Cerebellar nuclear complex (tissue), 1 donor: Measurements from ENCODE around the gene PTPRM.

Experiments
- DNase-seq, 2 experiments: peaks; one replicate each; lab custom pipeline; 2025; lab: John Stamatoyannopoulos, UW

The PTPRM gene

DNA sequence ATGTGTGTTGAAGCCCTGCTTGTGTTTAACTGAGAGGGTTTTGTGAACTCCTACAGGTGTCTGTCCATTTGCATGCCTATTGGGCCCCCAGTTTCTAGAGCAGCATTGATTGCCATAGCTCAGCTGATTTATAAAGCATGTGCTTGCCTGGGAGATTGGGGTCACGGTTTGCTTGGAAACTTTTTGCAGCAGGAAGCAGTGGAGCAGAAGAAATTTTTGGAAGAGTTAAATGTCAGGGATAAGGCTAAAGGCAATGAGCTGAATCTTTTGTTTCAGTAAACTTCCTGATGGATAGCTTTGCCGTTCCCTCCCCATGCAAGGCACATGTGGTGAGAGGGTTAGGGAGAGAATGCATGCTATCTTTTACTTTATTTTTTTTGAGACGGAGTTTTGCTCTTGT, 102.2 kb downstream of the PTPRM start:
- no peak for DNase-seq

DNA sequence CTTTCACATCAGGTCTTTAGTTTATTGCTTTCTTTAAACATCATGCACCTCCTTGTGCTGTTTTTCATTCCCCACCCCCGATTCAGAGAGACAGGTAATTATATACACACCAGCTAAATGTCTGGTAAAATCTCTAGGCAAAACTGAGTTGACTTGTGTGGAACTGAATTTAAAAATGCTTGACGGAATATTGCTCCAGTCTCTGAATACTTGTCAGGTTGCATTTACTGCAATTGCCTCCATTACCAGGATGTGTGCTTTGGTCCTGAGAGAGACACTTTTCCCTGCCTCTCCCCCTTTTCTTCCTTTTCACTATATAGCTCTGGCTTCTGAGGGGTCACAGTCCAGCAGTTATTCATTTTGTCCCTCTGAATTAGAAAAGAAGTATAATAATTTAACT, 104.0 kb downstream of the PTPRM start:
- no peak for DNase-seq

- DNase-seq = no peak
Measured at GRCh38 chr18:7676253-7676873, 109.2 kb downstream of the PTPRM start.

- DNase-seq = no peak
Measured at GRCh38 chr18:7677001-7677400, 109.9 kb downstream of the PTPRM start.

GRCh38 chr18:7677424-7677823, 110.3 kb downstream of the PTPRM start:
- DNase-seq = no peak

DNA sequence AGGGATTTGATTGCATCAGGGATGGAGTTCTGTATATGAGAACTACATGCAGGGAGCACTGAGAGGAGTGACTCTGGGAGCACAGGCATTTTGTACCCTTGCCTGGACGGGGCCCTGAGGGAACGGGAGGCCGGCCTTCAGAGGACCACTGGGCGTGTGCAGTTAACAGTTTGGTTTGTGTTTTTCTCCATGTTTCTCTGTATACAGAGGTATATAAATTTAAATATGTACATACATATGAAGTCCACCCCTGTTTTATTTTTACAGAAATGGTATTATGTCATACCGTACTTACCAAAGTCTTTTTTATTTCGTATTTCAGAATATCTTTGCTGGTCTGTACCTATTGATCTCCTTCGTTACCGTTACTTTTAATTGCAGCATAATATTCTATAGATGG, 111.3 kb downstream of the PTPRM start:
- no peak for DNase-seq

DNA sequence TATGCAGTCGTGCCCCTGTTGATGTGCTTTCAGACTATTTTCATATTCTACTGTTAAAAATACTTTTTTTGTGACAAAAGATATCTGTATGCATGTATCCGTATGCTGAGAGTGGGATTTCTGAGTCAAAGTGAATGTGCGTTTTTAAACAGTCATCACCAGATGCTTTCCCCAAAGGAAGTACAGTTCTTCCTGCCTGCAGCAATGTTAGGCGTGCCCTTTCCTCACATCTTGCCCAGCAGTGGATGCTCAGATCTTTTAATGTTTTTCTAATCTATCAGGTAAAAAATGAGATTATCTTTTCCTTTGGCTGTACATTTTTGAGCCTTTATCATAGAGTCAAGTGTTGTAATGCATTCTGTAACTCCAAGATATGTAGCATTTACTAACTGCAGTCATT, 111.7 kb downstream of the PTPRM start:
- DNase-seq = no peak

GRCh38 chr18:7681298-7681697, 114.2 kb downstream of the PTPRM start:
- DNase-seq = no peak

- no peak for DNase-seq
Measured at GRCh38 chr18:7682321-7682720, 115.2 kb downstream of the PTPRM start.

DNA sequence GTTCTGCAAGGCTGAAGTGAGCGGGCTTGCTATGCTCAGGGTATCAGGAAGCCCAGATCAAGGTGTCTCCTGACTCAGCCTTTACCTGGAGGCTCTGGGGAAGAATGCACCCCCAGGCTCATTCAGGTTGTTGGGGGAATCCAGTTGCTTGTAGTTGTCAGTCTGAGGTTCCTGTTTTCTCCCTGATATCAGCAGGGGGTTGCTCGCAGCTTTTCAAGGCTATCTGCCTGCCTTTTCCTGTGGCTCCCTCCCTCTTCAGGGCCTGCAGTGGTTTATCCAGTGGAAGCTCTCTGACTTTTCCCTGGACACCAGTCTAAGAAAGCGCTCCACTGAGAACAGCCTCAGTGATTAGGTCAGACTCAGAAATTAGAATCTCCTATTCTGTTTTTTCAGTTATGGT, 116.6 kb downstream of the PTPRM start:
- DNase-seq = no peak

- no peak for DNase-seq
Measured at GRCh38 chr18:7684357-7684756, 117.2 kb downstream of the PTPRM start.

DNA sequence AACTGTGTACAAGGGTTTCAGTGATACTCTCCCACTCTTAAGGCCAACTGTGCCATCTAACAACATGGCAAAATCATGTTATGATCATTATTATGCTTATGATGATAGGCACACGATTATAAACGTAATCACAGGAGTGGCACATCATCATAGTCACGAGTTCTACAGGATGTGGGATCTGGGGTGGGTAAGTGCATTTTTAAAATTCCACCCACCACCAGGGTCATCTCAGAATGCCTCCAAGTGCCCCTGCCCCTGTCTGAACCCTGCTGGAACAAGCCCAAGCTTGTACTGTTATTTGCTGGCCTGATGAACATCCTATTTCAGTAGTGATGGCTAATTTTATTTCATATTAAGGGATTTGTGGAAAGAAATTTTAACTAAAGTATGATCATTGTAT, 117.8 kb downstream of the PTPRM start:
- no peak for DNase-seq

GRCh38 chr18:7686278-7686677, 119.2 kb downstream of the PTPRM start:
- DNase-seq = no peak

GRCh38 chr18:7688580-7688979, 121.5 kb downstream of the PTPRM start:
- DNase-seq = no peak

- DNase-seq = no peak
Measured at GRCh38 chr18:7691206-7691605, 124.1 kb downstream of the PTPRM start.

DNA sequence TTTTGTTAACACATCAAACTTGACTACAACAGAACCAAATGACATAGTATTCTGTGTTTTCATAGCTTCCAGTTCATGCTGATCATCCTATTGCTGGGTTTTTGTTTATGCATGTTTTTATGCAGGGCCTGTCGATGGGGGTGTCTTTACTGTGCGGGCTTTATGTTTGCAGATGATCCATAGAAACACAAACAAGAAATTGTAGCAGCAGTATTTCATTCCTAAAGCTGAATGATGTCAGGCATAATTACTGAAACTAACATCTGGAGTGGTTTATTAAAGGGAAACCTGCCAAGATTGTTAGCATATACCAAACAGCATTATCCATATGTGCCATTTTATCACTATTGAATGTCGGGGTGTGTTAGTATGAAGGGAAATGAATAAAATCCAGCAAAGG, 129.7 kb downstream of the PTPRM start:
- no peak for DNase-seq

DNA sequence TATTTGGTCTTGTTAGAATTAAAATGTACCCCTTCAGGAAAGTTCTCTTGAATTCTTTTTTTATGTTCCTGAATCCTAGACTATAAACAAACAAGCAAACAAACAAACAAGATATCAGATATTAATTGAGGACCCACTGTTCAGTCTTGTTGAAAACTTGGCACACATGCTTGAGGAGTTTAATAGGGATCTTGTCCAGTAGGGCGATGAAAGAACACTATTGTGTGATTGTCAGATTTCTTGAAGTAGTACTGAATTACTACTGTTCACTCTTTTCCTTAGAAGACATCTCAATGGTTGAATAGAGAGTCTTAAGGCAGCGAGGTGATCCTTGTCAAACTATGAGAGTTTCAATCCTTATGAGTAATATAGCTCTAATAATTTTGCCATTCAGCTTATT, 130.2 kb downstream of the PTPRM start:
- no peak for DNase-seq

DNA sequence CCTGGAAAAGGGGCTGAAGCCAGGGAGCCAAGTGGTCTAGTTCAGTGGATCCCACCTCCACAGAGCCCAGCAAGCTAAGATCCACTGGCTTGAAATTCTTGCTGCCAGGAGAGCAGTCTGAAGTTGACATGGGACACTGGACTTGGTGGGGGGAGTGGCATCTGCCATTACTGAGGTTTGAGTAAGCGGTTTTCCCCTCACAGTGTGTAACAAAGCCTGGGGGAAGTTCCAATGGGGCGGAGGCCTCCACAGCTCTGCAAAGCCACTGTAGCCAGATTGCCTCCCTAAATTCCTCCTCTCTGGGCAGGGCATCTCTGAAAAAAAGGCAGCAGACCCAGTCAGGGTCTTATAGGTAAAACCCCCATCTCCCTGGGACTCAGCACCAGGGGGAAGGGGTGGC, 144.4 kb downstream of the PTPRM start:
- no peak for DNase-seq

GRCh38 chr18:7720395-7720794, 153.3 kb downstream of the PTPRM start:
- no peak for DNase-seq

DNA sequence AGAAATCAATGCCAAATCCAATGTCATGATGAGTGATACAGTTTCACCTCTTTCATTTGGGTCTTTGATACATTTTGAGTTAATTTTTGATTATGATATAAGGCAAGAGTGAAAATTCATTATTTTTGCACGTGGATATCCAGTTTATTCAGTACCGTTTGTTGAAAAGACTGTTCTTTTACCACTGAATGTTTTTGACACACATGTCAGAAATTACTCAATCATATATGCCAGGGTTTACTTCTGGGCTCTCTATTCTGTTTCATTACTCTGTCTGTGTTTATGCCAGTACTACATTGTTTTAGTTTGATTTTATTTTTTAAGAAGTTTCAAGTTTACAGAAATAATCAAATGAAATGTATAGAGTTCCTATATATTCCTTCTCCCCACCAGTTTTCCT, 154.4 kb downstream of the PTPRM start:
- DNase-seq = no peak

GRCh38 chr18:7722955-7723354, 155.8 kb downstream of the PTPRM start:
- DNase-seq = no peak

DNA sequence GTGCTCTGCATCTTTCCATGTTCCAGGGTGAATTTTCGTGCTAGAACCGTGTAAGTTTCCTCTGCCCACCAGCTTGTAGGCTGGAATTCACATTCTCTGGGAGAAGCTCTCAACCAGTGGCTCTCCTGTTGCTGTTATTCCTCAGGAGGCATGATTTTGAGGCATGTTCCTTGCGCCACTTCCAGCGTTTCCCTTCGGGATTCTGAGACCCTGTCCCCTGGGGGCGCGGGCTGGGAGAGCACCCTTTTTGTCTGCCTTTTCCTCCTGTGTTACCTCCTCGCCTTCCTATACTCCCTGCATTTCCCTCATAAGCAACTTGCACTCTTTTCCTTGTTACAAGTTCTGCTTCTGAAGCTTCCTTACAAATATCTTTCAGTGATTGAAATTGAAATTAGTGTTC, 156.4 kb downstream of the PTPRM start:
- DNase-seq = no peak

- no peak for DNase-seq
Measured at GRCh38 chr18:7725473-7725872, 158.4 kb downstream of the PTPRM start.

- no peak for DNase-seq
Measured at GRCh38 chr18:7725897-7726296, 158.8 kb downstream of the PTPRM start.

DNA sequence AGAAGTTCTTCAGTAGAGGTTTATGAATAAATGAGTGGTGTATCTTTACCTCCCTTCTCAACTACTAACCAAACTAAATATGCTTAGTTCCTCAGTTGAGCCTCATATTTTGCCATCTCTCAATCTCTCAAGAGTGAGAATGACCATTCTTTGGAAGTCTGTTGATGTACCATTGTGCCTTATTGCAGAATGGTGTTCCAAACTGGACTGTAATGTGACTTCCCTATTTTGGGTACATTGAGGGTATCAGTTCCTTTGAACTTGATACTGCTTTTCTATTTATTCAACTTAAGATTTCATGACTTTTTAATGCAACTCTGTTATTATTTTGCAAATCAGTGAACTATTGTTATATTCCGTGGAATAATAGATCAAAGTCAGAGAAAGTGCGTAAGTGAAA, 159.4 kb downstream of the PTPRM start:
- no peak for DNase-seq
